ENCODE measurements around the gene JARID2.

DNA sequence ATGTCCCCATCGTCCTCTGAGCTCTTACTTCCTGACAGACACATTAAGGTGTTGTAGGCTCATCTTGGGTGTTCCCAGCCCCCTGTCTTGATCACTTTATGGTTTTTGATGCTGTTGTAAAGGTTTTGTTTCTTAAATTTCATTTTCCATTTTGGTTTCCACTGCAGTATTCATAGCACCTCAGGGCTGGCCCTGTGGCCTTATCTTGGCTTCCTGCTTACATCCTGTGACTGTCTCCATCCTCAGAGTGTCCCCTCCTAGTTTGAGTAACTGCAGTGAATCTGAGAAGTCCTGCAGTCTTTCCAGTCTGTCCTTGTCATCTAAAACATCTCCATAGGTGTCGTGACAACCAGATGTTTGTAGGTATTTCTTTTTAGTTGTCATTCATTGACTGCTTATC lies 50.9 kb downstream of the JARID2 start:
- TF ChIP-seq, protein P1, sequence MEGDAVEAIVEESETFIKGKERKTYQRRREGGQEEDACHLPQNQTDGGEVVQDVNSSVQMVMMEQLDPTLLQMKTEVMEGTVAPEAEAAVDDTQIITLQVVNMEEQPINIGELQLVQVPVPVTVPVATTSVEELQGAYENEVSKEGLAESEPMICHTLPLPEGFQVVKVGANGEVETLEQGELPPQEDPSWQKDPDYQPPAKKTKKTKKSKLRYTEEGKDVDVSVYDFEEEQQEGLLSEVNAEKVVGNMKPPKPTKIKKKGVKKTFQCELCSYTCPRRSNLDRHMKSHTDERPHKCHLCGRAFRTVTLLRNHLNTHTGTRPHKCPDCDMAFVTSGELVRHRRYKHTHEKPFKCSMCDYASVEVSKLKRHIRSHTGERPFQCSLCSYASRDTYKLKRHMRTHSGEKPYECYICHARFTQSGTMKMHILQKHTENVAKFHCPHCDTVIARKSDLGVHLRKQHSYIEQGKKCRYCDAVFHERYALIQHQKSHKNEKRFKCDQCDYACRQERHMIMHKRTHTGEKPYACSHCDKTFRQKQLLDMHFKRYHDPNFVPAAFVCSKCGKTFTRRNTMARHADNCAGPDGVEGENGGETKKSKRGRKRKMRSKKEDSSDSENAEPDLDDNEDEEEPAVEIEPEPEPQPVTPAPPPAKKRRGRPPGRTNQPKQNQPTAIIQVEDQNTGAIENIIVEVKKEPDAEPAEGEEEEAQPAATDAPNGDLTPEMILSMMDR (IDR thresholded peaks at IDR 0.05): no peak
- TF ChIP-seq POLR2AphosphoS5 (IDR thresholded peaks at IDR 0.05): no peak

Data from suprapubic skin (tissue), 3 donors.